Pons (tissue), 1 donor: ENCODE results near the gene KIF26B.

Experiments
- DNase-seq: peaks from one replicate; pipeline ENCODE4 v3.0.0-alpha.2; 2016; ENCODE audit warnings: low spot score

KIF26B gene

GRCh38 chr1:245209658-245210435, 55.1 kb downstream of the KIF26B start:
- DNase-seq, result no peak

DNA sequence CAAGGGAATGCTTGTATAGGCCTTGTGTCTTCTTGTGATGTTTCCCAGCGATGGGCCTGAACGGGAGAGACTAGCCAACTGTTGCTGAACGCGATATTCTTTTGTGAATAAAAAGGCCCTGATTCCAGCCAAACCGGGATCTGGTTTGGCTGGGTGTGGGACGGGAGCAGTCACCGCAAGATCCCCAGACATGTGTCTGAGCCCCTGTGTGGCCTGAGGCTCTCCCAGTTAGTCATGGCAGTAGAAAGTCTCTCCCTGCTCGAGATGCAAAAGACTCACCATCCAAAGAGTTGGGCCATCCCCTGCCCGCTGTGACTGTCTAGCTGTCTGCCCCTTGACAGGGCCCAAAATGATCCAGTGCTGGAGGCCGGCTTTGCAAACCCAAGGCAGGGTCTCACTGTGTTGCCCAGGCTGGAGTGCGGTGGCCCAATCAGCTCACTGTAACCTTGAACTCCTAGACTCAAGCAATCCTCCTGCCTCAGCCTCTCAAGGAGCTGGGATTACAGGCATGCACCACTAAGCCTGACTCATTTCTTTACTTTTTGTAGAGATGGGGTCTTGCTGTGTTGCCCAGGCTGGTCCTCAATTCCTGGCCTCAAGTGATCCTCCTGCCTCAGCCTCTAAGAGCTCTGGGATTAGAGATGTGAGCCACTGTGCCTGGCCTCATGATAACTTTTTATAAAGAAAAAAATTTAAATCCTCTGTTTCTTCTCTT, 56.4 kb downstream of the KIF26B start:
- DNase-seq, result no peak

- DNase-seq, result no peak
These were observed 57.0 kb downstream of the KIF26B start for GRCh38 chr1:245211761-245212160.

- no peak for DNase-seq
These were observed 57.5 kb downstream of the KIF26B start for GRCh38 chr1:245212221-245212710.

DNA sequence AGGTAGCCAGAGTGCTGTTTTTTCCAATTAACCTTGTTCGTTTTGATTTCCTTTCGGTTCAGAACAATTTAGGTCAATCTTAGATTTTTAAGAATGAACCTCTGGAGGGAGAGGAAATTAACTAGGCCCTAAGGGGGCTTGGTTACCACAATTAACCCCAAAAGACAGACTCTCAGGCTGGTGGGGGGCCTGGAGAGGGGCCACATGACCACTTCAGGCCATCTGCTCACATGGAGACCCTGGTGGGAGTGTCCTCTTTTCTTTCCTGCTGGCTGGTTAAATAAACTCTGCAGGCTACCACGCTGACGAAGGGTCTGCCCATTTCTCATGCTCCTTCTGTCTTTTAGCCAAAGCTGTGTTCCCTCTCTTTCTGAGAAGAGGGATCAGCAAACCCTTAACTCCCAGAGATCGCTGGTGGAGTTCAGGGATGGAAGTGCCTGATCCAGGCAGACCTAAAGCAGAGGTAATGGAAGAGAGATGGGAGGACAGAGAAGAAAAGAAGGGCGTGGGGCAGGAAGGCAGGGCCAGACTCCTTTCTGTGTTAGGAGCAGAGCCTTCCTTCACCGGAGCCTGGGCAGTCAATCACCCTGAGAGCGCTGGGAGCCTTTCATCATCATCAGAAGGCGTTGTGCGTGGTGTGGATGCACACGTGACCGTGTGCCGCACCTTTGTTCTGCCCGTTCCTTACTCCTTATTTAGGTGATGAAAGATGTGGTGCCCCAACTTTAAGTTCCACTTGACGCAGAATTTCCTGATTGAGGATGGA, 58.5 kb downstream of the KIF26B start:
- DNase-seq, result no peak

DNA sequence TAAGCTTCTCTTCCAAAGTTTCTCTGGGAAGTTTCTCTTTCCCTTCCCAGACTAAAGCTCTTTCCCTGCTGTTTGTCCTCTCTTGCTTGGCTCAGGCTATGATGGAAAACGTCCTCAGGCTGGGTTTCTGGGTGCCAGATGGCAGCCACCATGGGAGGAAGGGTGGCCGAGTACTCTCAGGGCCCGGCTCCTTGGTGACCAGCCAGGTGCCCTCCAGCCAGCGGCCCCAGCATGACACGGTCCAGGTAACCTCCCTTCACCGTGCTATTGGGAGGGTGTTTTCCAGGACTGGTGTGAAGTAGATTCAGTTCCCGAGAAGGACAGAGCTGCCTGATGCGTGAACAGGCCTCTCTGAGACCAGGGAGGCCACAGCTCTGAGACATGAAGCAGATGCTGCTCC, 60.3 kb downstream of the KIF26B start:
- no peak for DNase-seq

DNA sequence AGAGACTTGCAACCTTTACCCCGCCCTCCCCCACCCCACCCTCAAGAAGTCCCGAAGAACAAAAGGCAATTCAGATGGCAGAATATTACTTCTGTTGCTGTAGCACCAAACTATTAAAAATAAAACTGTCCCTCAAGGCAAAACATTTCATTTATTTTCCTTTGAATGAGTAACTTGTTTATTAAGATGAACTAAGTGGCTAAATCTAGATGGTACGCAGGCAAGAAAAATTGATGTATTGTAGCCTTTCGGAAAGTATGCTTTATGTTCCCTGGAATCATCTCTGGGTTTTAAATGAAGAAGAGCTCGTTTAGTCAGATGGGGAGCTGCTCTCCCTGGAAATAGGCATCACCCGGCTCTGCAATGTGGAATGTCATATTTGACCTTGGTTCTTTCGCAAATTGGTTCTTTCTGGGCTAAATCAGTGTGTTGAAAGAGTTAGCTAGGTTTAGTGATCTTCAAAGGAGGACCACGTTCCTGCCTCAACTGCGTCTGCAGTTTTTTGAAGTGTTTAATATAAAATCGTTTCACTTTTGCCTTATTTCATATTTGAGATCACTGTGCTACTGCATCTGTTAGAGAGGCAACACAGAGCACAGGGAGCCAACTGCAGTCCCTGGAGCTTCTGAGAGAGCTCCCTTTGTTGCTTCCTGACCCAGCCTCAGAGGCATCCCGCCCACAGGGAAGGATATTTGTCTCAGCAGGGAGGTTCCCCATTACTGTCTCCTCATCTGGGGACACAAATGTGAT, 61.8 kb downstream of the KIF26B start:
- DNase-seq, result peak; percentile 23

DNA sequence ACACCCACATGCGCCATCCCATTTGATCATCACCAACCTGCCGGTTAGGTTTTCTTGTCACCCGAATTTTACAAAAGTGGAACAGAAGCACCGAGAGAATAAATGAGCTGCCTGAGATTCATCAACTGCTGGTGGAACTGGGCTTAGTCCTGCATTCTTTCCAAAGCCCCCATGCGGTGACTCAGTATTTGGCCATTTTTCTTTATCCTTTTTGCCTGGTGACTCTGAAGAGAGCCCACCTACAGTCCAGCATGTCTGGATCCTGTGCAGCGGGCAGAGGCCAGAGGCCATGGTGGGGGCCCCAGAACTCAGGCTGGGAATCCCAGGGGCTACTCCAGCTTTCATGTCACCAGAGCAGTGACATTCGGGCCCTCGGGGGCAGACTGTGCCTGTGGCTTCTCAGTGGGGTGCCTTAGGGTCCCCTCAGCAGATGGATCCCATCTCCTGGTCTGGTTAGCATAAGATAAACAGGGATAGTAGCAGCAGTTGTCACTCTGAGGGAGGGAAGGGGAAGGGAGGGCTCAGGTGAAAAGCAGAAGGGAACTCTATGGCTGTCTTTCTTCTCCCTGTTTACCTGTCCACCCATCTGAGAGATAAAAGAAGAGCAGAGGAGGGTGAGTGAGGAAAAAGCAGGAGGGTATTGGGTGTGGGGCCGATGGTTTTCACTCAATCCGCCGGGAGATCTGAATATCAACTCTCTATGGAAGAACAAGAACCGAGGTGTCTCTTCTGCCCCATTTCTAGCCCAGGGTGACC, 63.2 kb downstream of the KIF26B start:
- no peak for DNase-seq

- no peak for DNase-seq
These were observed 65.7 kb downstream of the KIF26B start for GRCh38 chr1:245220381-245220985.

- no peak for DNase-seq
These were observed 67.0 kb downstream of the KIF26B start for GRCh38 chr1:245221805-245222204.

GRCh38 chr1:245222931-245223595, 68.3 kb downstream of the KIF26B start:
- no peak for DNase-seq

- no peak for DNase-seq
These were observed 70.8 kb downstream of the KIF26B start for GRCh38 chr1:245225322-245226202.

GRCh38 chr1:245226203-245226499, 71.4 kb downstream of the KIF26B start:
- no peak for DNase-seq

- DNase-seq, result no peak
These were observed 74.3 kb downstream of the KIF26B start for GRCh38 chr1:245229051-245229450.

GRCh38 chr1:245232931-245233330, 78.1 kb downstream of the KIF26B start:
- DNase-seq, result no peak

DNA sequence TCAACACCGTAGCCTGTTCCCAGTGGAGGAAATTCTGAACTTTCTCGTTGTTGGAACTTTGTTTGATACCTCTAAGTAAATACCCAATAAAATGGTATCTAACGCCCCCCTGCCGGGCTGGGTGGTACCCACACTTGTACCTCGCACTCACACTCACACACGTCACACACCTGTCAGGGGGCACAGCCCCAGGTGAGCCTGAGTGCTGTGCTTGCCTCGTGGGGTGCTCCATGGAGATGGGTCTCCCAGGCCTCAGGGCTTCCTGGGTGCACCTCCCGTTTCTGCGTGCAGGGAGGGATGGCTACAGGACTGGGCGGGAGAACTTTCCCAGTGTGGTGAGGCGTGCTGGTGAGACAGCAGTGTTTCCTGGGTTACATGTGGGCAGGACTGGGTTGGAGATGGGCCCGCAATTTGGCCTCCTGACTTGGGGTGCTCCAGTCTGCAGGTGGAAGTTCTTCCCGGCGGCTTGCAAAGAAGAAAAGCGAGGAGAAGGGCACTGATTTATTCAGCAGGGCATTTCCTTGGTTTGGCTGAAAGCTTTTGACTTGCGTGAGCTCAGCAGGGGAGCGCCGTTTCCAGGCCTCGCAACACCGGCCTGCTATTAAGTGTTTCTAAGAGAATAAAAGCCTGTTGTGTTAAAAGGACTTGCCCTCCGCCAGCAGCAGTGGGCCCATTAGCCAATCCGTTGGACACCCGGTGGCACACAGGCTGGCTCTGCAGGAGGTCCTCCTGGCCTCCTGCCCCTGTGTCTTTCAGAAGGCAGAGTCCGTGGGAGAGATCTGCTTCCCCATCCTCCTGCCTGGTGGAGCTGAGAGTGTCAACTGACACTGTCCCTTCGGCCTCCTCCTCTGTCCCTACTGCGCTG, 79.7 kb downstream of the KIF26B start:
- DNase-seq, result peak; percentile 21

DNA sequence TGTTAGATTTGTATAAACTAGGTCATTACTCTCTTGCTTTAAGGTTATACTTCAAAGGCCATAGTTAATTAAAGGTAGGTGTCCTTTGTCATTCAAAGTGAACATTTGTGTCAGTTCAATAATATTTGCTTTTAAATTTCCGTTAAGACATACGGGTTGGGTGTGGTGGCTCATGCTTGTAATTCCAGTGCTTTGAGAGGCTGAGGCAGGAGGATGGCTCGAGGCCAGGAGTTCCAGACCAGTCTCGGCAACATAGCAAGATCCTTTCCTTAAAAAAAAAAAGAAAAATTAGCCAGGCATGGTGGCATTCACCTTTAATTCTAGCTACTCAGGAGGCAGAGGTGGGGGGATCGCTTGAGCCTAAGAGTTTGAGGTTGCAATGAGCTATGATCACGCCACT, 80.4 kb downstream of the KIF26B start:
- no peak for DNase-seq

DNA sequence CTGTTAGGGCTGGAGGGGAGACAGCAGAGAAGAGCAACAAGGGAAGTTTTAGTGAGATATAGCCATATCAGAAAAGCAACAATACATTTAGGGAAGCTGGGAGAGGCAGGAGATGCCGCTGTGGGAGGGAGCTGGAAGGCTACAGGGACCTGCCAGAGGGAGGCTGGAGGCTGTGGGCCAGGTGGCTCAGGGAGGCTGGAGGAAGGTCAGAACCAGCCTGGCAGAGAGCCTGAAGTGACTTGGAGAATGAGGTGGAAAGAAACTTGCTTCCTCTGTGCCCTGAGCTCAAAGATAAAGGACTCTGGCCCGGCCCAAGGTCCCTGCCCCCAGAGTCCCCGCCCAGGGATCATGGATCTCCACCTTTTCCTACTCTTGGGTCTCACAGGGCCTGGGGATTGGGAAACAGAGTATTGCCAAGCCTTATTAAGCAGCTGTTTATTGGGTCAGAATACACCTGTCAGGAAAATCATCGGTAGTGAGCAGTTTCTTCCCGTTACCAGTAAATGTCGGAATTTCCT, 85.9 kb downstream of the KIF26B start:
- DNase-seq, result no peak
